Activated CD4-positive, alpha-beta memory T cell treated with anti-CD3 and anti-CD28 coated beads for 36 hours (primary cell): ENCODE data around the gene CHD1L. TPM values are rescaled to one million over a fixed set of nuclear protein-coding genes. Genes with fewer than 3 reads are reported as not detected.
A peak's percentile ranks its signal among the peaks of the same experiment; 100 is the strongest.
"Not testable (repeated sequence)": the region's sequence is repeated elsewhere in the genome, so short reads cannot be mapped to it uniquely, and the experiment has no call there.

Experiments used
- CTCF ChIA-PET: fragments of 350-600 bp; sonication (Branson Sonifier 250); formaldehyde crosslinking; loops from one replicate; lab custom pipeline; 2021; ENCODE audit warnings: antibody characterized with exemption, inconsistent platforms; lab: Charles Lee
- POLR2A ChIA-PET: fragments of 350-600 bp; sonication (Branson Sonifier 250); formaldehyde crosslinking; loops from one replicate; lab custom pipeline; 2021; ENCODE audit warnings: antibody characterized with exemption; lab: Charles Lee
- DNase-seq: peaks from one replicate; pipeline ENCODE4 v3.0.0-alpha.2; 2020
- H3K27ac Mint-ChIP-seq: one replicate; pipeline ENCODE4 v1.8.0; 2021; ENCODE audit warnings: mixed read lengths
- H3K27me3 Mint-ChIP-seq: one replicate; pipeline ENCODE4 v1.8.0; 2021; ENCODE audit warnings: mixed read lengths
- H3K36me3 Mint-ChIP-seq: one replicate; pipeline ENCODE4 v1.8.0; 2021; ENCODE audit warnings: mixed read lengths
- H3K4me1 Mint-ChIP-seq: one replicate; pipeline ENCODE4 v1.8.0; 2021; ENCODE audit warnings: low read depth, mixed read lengths
- H3K4me3 Mint-ChIP-seq: one replicate; pipeline ENCODE4 v1.8.0; 2021; ENCODE audit warnings: mild to moderate bottlenecking, mixed read lengths
- H3K9me3 Mint-ChIP-seq: one replicate; pipeline ENCODE4 v1.8.0; 2021; ENCODE audit warnings: mixed read lengths
- intact Hi-C: fragments of 100-400 bp; cut with micrococcal nuclease; formaldehyde crosslinking; loops from one replicate; pipeline ENCODE4 v1.15.1; 2023
- total RNA-seq, 2 experiments: library from RNA; stranded (reverse); gene quantifications; one replicate each; pipeline ENCODE4 v1.2.3, GENCODE V29; 2021

CHD1L gene
- total RNA-seq, 2 experiments from 2014 or later, result 71.2 to 72.0 TPM

DNA sequence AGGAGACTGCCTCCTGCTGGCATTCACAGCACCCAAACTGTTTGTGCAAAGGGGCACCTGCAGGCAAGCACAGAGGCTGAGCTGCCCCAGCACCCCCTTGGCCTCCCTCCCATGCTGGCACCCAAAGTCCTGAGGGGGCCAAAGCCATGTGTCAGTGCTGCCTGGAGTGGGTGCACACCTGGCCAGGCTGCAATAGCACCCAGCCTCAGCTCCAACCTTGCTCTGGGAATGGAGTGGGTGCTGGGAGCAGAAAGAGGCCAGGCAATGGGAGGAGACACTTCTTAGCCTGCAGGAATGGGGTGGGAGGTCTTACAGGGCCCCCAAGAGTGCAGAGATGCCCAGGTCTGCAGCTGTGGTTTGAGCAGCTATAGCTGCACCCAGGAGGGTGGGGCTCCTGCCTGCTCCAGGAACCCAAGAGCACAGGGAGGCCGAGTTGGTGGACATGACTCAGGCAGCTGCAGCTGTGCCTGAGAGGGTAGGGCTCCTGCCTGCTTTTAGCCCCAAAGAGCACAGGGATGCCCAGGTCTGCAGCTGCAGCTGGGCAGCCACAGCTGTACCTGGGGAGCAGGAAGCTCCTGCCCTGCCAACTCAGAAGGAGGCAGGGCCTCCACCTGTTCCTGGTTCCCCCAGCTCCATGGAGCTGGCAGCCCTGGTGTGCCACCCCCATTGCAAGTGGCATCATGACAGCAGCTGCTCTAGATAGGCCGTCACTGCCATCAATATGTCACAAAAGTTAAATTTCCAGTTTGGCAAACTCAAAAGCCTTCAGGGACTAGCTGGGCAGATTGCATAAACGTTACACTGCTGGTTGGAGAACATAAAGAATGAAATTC, 5.3 kb upstream of the CHD1L start:
- no peaks in the 10 kb centered on the region for H3K36me3 Mint-ChIP-seq
- CTCF ChIA-PET, result interaction anchor here (0.6 to 1.0 kb wide), 2 partner anchors 39 to 64 kb away, joined by 3 read pairs; no protein-coding TSS in a partner anchor
- no peak overlapping the region for H3K4me3 Mint-ChIP-seq
- no peaks in the 10 kb centered on the region for H3K27me3 Mint-ChIP-seq
- no peaks in the 10 kb centered on the region for H3K9me3 Mint-ChIP-seq
- intact Hi-C loops, result no loop called here
- no peak overlapping the region for H3K27ac Mint-ChIP-seq
- H3K4me1 Mint-ChIP-seq, result peaks cover 3% of the 10 kb centered on the region
- DNase-seq, result no peak
- POLR2A ChIA-PET, result no interaction called here

DNA sequence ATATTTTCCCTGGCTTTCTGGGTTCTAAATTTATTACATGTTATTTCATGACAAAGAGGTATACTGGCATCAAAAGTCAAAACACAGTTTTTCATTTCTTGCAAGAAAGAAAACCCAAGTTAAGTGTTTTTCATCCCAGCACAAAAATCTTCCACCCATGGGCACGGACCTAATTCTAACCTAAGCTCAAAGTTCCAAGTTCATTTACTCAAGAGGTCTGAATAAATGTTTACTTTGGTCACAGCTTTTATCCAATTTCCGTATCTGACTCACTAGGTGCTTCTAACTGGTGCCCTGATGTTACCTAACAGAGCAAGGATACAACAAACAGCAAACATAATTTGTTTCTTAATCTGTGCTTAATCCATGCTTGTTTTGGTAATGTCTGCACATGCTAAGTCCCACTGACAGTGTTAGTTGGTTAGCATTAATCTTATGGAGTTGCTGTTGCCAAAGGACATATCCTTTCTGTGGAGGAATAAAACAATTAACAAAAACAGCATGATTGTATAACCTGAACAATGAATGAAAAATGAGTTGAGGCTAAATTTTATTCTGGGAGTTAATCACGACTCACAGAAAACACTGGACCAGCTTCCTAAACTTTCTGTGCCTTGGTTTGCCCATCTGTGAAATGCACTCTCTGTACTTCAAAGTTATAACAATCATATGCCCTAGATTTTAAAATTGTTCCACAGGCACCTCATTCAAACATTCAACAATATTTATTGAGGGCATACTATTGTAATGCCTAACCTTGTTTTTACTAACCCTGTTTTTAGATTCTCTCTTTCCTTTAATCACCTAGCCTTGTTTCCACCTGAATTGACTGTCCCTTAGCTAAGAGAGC, 4.2 kb upstream of the CHD1L start:
- no peak for DNase-seq
- Mint-ChIP-seq H3K9me3 (no peaks in the 10 kb centered on the region), H3K4me1 (peaks cover 4% of the 10 kb centered on the region), H3K36me3 (no peaks in the 10 kb centered on the region), H3K4me3 (no peak overlapping the region), H3K27me3 (no peaks in the 10 kb centered on the region), H3K27ac (no peak overlapping the region)
- ChIA-PET POLR2A (interaction anchor here (0.6 kb wide), 1 partner anchor 153 kb away, joined by 3 read pairs; no protein-coding TSS in a partner anchor), CTCF (interaction anchor here (0.6 kb wide), 1 partner anchor 38 kb away, joined by 3 read pairs; no protein-coding TSS in a partner anchor)
- intact Hi-C loops, result no loop called here

DNA sequence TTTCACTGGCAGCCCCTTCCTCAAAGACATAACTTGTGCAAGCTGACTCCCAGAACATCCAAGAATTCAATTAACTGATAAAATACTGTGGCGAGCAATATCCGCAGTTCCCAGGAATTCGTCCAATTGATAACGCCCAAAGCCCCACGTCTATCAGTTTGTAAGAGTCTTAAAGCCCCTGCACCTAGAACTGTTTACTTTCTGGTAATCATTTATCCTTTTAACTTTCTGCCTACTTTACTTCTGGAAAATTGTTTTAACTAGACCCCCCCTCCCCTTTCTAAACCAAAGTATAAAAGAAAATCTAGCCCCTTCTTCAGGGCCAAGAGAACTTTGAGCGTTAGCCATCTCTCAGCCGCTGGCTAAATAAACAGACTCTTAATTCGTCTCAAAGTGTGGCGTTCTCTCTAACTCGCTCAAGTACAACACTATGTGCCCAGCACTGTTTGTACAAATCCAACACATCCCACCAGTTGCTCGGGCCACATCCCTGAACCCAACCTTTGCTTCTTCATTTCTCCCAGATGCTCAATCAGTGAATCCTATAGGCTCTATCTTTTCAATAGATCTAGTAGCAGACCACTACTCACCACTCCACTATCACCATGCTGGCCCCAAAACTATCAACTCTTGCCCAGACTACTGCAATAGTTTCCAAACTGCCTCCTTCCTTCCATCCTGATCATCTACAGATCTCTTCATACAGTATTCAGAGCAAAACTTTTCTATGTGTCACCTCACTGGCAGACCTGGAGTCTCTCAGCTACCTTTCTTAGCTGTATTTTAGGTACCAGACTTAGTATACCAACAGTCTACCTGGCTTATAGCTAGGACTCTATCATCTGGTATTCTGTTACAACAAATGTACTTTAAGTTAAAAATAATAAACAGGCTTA, 3.3 kb upstream of the CHD1L start:
- H3K27ac Mint-ChIP-seq, result no peak overlapping the region
- no peak for DNase-seq
- intact Hi-C loops, result no loop called here
- CTCF ChIA-PET, result interaction anchor here (1.0 kb wide), 1 partner anchor 67 kb away, joined by 3 read pairs; the partner anchor contains the start of gene PRKAB2
- H3K9me3 Mint-ChIP-seq, result no peaks in the 10 kb centered on the region
- no peaks in the 10 kb centered on the region for H3K27me3 Mint-ChIP-seq
- POLR2A ChIA-PET, result no interaction called here
- H3K4me1 Mint-ChIP-seq, result peaks cover 9% of the 10 kb centered on the region
- no peak overlapping the region for H3K4me3 Mint-ChIP-seq
- peaks cover 3% of the 10 kb centered on the region for H3K36me3 Mint-ChIP-seq

DNA sequence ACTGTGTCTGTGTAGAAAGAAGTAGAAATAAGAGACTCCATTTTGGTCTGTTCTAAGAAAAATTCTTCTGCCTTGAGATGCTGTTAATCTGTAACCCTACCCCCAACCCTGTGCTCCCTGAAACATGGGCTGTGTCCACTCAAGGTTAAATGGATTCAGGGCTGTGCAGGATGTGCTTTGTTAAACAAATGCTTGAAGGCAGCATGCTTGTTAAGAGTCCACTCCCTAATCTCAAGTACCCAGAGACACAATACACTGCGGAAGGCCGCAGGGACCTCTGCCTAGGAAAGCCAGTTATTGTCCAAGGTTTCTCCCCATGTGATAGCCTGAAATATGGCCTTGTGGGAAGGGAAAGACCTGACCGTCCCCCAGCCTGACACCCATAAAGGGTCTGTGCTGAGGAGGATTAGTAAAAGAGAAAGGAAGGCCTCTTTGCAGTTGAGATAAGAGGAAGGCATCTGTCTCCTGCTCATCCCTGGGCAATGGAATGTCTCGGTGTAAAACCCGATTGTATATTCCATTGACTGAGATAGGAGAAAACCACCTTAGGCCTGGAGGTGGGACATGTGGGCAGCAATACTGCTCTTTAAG, 2.3 kb upstream of the CHD1L start:
- CTCF ChIA-PET, result interaction anchor here (1.0 kb wide), 1 partner anchor 68 kb away, joined by 3 read pairs; the partner anchor contains the start of gene PRKAB2
- POLR2A ChIA-PET, H3K27ac Mint-ChIP-seq, H3K9me3 Mint-ChIP-seq, DNase-seq, H3K27me3 Mint-ChIP-seq, H3K36me3 Mint-ChIP-seq, intact Hi-C loops, H3K4me3 Mint-ChIP-seq: not testable (repeated sequence)
- peaks cover 16% of the 10 kb centered on the region for H3K4me1 Mint-ChIP-seq

DNA sequence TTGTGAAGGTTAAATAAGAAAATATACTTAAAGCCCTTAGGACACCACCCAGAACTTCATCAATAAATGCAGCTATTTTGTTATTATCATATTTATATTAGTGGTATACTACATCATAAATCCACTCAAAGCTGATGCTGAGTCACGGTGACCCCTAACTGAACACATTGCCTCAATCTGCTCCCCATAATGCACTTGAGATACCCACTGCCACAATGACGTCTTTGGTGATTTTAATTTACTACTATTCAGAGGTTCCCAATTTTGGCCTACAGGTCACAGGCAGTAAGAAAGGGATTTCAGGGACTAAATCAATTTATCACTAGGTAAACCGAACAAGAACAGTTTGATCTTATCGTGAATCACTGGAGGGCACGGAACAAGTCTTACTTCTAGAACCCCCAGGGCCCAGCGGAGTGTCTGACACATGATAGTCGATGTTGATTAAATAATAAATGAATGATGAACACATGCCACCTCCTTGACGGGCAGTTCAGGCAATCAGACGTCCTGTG, 493 bp upstream of the CHD1L start:
- no peaks in the 10 kb centered on the region for H3K27me3 Mint-ChIP-seq
- peak overlapping the region; percentile 71 for H3K27ac Mint-ChIP-seq
- intact Hi-C loops, result loop anchor here (1.0 to 2.0 kb wide), 3 partner anchors 17 to 157 kb away; partner anchors contain the start of genes FMO5 and PRKAB2
- POLR2A ChIA-PET, result interaction anchor here (0.8 to 2.8 kb wide), 4 partner anchors 17 to 157 kb away, joined by 7 to 34 read pairs (median 11); partner anchors contain the start of genes FMO5 and PRKAB2
- no peaks in the 10 kb centered on the region for H3K9me3 Mint-ChIP-seq
- peaks cover 5% of the 10 kb centered on the region for H3K36me3 Mint-ChIP-seq
- peak overlapping the region; percentile 90 for H3K4me3 Mint-ChIP-seq
- no peak for DNase-seq
- peaks cover 29% of the 10 kb centered on the region for H3K4me1 Mint-ChIP-seq
- CTCF ChIA-PET, result interaction anchor here (0.6 to 3.5 kb wide), 12 partner anchors 15 to 357 kb away, joined by 3 to 69 read pairs (median 5); partner anchors contain the start of genes FMO5 and PRKAB2

DNA sequence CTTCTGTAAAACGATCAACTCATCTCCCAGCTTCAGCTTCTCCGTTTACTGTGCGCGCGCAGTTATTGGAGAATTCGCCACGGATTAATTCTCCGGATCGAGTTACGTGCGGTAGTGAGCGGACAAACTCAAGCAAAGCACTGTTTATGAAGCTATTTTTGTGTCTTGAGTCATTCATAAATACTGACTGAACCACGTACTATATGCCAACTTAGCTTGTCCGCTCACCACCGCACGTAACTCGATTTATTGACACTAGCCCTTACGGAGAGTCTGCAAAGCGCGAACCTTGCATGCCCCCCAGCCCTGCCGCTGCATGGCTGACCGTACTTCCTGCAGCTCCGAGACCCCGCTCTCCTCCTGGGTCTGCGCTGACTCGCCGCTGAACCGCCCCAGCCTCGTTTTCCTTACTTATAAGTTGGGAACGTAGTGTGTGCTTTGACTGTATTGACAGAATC, 773 bp downstream of the CHD1L start:
- peak; percentile 48 for DNase-seq
- Mint-ChIP-seq H3K27ac (peak overlapping the region; percentile 77), H3K27me3 (no peaks in the 10 kb centered on the region), H3K4me1 (peaks cover 39% of the 10 kb centered on the region), H3K9me3 (no peaks in the 10 kb centered on the region), H3K36me3 (peaks cover 5% of the 10 kb centered on the region), H3K4me3 (peak overlapping the region; percentile 90)
- ChIA-PET POLR2A (interaction anchor here (1.1 to 2.8 kb wide), 4 partner anchors 18 to 158 kb away, joined by 5 to 34 read pairs (median 11); partner anchors contain the start of genes FMO5 and PRKAB2), CTCF (interaction anchor here (0.8 to 3.5 kb wide), 11 partner anchors 10 to 356 kb away, joined by 3 to 69 read pairs (median 3); partner anchors contain the start of genes FMO5 and PRKAB2)
- intact Hi-C loops, result loop anchor here (2.0 kb wide), 1 partner anchor 158 kb away; no protein-coding TSS in a partner anchor

DNA sequence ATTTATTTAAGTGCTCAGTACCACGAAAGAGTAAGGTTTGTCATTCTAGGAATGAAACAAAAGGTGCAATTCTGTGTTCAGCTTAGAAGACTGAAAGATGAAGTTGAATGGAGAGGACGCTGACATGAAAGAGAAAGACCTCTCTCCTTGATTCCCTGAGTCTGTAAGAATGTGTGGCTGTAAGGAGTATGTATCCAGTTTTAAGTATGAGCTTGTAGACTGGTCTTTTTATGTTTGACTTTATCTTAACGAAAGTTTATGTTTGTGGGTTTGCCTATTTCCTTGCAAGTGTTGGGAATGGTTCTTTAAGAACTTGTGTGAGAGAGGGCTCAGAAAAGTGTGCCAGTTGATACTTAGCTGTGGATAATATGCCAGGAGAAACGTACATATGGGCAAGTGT, 1.4 kb downstream of the CHD1L start:
- ChIA-PET POLR2A (interaction anchor here (1.1 to 2.8 kb wide), 3 partner anchors 71 to 159 kb away, joined by 5 to 34 read pairs (median 15); partner anchors contain the start of gene PRKAB2), CTCF (interaction anchor here (1.0 to 3.5 kb wide), 8 partner anchors 10 to 159 kb away, joined by 3 to 69 read pairs (median 4); partner anchors contain the start of genes FMO5 and PRKAB2)
- H3K27me3 Mint-ChIP-seq, result no peaks in the 10 kb centered on the region
- peaks cover 43% of the 10 kb centered on the region for H3K4me1 Mint-ChIP-seq
- H3K36me3 Mint-ChIP-seq, result peaks cover 5% of the 10 kb centered on the region
- H3K4me3 Mint-ChIP-seq, result peak overlapping the region; percentile 90
- no peaks in the 10 kb centered on the region for H3K9me3 Mint-ChIP-seq
- intact Hi-C loops, result loop anchor here (2.0 kb wide), 1 partner anchor 159 kb away; no protein-coding TSS in a partner anchor
- H3K27ac Mint-ChIP-seq, result peak overlapping the region; percentile 77
- DNase-seq, result no peak

DNA sequence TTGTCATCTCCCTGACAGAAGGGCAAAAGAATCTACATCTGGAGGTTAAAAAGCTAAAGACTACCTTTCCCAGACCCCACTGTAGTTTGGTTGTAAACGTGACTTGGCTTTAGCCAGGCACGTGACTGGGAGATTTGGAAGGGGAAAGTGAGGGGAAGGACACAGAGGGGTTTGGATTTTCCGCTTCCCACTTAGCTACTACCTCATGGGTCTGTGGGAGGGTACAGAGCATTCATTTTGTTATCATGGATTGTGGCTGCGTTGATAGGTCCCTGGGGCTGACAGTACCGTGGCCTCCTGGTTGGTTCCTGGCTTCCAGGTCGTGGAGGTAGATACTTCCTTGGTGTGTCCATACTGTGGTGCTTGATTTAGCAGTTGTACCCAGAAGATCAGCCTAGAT, 2.6 kb downstream of the CHD1L start:
- Mint-ChIP-seq H3K36me3 (peaks cover 5% of the 10 kb centered on the region), H3K27me3 (no peaks in the 10 kb centered on the region), H3K4me1 (peaks cover 50% of the 10 kb centered on the region), H3K9me3 (no peaks in the 10 kb centered on the region), H3K27ac (no peak overlapping the region), H3K4me3 (no peak overlapping the region)
- ChIA-PET POLR2A (no interaction called here), CTCF (interaction anchor here (0.6 to 1.4 kb wide), 2 partner anchors 72 to 160 kb away, joined by 3 to 4 read pairs; no protein-coding TSS in a partner anchor)
- intact Hi-C loops, result no loop called here
- DNase-seq, result no peak

DNA sequence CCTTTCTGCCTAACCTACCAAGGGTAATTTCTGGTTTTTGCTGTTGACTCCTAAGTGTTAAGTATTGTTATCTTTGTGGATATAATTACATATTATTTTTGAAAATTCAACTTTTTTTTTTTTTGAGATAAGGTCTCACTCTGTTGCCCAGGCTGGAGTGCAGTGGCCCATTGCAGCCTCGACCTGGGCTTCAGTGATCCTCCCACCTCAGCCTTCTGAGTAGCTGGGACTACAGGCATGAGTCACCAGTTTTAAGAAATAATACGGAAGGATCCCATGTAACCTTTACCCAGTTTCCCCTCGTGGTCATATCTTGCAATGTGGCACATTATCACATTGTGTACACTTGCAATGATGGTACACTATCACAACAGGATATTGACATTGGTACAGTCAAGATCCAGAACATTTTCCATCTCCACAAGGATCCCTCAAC, 3.1 kb downstream of the CHD1L start:
- peak overlapping the region; percentile 8 for H3K27ac Mint-ChIP-seq
- DNase-seq, result peak; percentile 18

More for the DNA sequence above, 3.1 kb downstream of the CHD1L start:
- peaks cover 5% of the 10 kb centered on the region for H3K36me3 Mint-ChIP-seq
- intact Hi-C loops, result no loop called here
- H3K27me3 Mint-ChIP-seq, result no peaks in the 10 kb centered on the region
- no peak overlapping the region for H3K4me3 Mint-ChIP-seq
- ChIA-PET POLR2A (interaction anchor here (1.3 kb wide), 1 partner anchor 22 kb away, joined by 3 read pairs; no protein-coding TSS in a partner anchor), CTCF (interaction anchor here (0.6 to 1.4 kb wide), 2 partner anchors 73 to 161 kb away, joined by 3 to 4 read pairs; no protein-coding TSS in a partner anchor)
- H3K9me3 Mint-ChIP-seq, result no peaks in the 10 kb centered on the region
- peaks cover 50% of the 10 kb centered on the region for H3K4me1 Mint-ChIP-seq
